HG03064 (cell line): ENCODE measurements around the gene FNDC5.

ENCODE experiments used
- ATAC-seq: cut with Tn5 transposase; IDR thresholded peaks from one replicate; pipeline ENCODE4 v1.9.1; 2021; ENCODE audit warnings: low read depth; ENCODE audit not compliant: unreplicated experiment

FNDC5 gene

GRCh38 chr1:32867151-32867550, 3.6 kb downstream of the FNDC5 start:
- ATAC-seq, result no peak

- ATAC-seq, result no peak
These were observed 4.9 kb downstream of the FNDC5 start for GRCh38 chr1:32865639-32866405.

GRCh38 chr1:32864375-32865019, 6.2 kb downstream of the FNDC5 start:
- ATAC-seq, result no peak

- ATAC-seq, result no peak
These were observed 6.8 kb downstream of the FNDC5 start for GRCh38 chr1:32863881-32864245.

GRCh38 chr1:32863218-32863880, 7.4 kb downstream of the FNDC5 start:
- no peak for ATAC-seq

- no peak for ATAC-seq
These were observed 8.6 kb downstream of the FNDC5 start for GRCh38 chr1:32861904-32862695.

GRCh38 chr1:32860566-32860965, 10.1 kb downstream of the FNDC5 start:
- no peak for ATAC-seq

GRCh38 chr1:32859915-32860314, 10.8 kb downstream of the FNDC5 start:
- no peak for ATAC-seq

- ATAC-seq, result no peak
These were observed 11.9 kb downstream of the FNDC5 start for GRCh38 chr1:32858791-32859190.

GRCh38 chr1:32858136-32858535, 12.6 kb downstream of the FNDC5 start:
- ATAC-seq, result no peak

- ATAC-seq, result no peak
These were observed 14.7 kb downstream of the FNDC5 start for GRCh38 chr1:32855861-32856617.

GRCh38 chr1:32848354-32849063, 22.2 kb downstream of the FNDC5 start:
- no peak for ATAC-seq

GRCh38 chr1:32831878-32832277, 38.8 kb downstream of the FNDC5 start:
- no peak for ATAC-seq

- no peak for ATAC-seq
These were observed 40.4 kb downstream of the FNDC5 start for GRCh38 chr1:32830092-32830852.

- ATAC-seq, result no peak
These were observed 42.4 kb downstream of the FNDC5 start for GRCh38 chr1:32828341-32828740.

- no peak for ATAC-seq
These were observed 45.5 kb downstream of the FNDC5 start for GRCh38 chr1:32825181-32825580.

GRCh38 chr1:32818804-32819541, 51.7 kb downstream of the FNDC5 start:
- no peak for ATAC-seq
